ENCODE results near the gene EPHB2. TPM values are rescaled to one million over a fixed set of nuclear protein-coding genes. Genes with fewer than 3 reads are reported as not detected.

EPHB2 gene
- total RNA-seq, 1 donor from 2014 or later, result 5.0 TPM

DNA sequence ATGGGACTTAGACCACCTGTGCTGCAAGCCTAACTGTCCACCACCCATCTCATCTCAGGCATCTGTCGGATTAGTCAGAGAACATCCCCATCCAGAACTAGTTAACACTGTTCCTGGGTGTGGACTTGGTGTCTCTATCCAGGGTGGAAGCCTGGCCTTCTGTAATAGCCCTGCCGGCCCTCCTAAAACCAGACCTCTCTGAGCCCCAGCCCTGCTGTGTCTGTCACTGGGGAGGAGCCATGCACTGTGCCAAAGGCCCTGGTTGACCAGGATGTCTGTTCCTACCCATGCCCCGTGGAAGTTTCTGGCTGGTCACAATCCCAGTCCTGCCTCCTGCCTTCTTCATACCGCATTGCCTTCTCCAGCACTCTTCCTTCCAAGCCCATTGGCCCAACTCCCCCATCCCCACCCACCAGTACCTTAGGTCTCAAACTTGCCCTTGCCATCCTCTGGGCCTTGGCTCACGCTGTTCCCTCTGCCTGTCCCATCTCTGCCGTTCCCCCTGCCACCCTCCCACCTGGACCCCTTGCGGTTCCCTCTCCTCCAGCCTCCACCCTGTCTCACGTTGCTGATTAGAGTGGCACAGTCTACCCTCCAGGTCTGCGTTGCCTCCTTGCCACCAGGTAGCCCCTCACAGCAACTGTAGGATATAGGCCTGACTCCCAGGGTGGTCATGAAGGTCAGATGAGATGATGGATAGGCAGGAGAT is 105.6 kb downstream of the EPHB2 start:
- TF ChIP-seq, protein P1, sequence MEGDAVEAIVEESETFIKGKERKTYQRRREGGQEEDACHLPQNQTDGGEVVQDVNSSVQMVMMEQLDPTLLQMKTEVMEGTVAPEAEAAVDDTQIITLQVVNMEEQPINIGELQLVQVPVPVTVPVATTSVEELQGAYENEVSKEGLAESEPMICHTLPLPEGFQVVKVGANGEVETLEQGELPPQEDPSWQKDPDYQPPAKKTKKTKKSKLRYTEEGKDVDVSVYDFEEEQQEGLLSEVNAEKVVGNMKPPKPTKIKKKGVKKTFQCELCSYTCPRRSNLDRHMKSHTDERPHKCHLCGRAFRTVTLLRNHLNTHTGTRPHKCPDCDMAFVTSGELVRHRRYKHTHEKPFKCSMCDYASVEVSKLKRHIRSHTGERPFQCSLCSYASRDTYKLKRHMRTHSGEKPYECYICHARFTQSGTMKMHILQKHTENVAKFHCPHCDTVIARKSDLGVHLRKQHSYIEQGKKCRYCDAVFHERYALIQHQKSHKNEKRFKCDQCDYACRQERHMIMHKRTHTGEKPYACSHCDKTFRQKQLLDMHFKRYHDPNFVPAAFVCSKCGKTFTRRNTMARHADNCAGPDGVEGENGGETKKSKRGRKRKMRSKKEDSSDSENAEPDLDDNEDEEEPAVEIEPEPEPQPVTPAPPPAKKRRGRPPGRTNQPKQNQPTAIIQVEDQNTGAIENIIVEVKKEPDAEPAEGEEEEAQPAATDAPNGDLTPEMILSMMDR (IDR thresholded peaks at IDR 0.05), result no peak
- Histone ChIP-seq H3K4me1 (peaks cover 7% of the 10 kb centered on the region), H3K4me3 (no peak overlapping the region), H3K27ac (no peak overlapping the region), H3K27me3 (ENCODE audit: low read depth) (no peaks in the 10 kb centered on the region), H3K9me3 (no peaks in the 10 kb centered on the region), H3K36me3 (no peaks in the 10 kb centered on the region)
- DNase-seq (no peak), ATAC-seq (no peak)
- intact Hi-C loops (cut with DNase I), result no loop called here

DNA sequence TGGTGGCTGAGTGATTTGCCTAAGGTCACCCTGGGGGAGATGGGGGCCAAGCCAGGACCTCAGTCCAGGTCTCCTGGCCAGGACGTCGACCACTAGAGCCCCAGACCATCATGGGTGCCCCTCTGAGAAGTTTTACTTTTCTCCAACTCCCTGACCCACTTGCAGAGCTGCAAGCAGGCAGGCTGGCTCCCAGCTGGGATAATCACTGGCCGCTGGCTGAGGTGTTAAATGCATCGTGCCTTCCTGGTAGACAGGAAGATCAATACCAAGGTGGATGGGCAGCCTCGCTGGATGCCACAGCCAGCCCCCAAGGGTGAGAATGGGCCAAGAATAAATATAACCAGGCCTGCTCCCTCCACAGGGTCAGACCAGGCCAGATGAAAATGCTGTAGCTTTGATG is 106.2 kb downstream of the EPHB2 start:
- TF ChIP-seq, protein P1 (IDR thresholded peaks at IDR 0.05), result no peak
- no peak for ATAC-seq

DNA sequence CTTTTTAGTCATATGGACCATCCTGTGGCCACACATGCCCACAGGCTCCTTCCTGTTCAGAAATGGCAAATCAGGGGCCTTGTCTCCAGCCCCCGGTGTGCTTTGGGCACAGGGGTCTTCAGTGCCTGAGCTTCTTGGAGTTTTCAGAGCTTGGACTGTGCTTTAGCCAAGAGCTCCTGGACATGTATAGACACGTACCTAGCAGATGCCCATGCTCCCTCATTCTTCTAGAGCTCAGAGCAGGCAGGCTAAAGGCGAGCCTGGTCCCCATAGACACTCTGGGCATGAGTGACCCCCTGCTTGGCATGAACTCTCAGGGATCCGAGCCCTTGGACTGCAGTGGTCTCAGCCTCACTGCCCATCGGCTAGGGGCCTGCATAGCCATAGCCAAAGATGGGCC is 106.8 kb downstream of the EPHB2 start:
- intact Hi-C loops (cut with DNase I), result no loop called here
- H3K27ac ChIP-seq, result no peak overlapping the region
- H3K4me3 ChIP-seq, result no peak overlapping the region
- H3K27me3 ChIP-seq (ENCODE audit: low read depth), result no peaks in the 10 kb centered on the region
- H3K4me1 ChIP-seq, result peaks cover 7% of the 10 kb centered on the region
- no peaks in the 10 kb centered on the region for H3K36me3 ChIP-seq
- no peak for ATAC-seq
- DNase-seq, result no peak
- TF ChIP-seq, protein P1 (IDR thresholded peaks at IDR 0.05), result no peak
- no peaks in the 10 kb centered on the region for H3K9me3 ChIP-seq

More for the DNA sequence above, 106.2 kb downstream of the EPHB2 start:
- intact Hi-C loops (cut with DNase I), result no loop called here
- no peaks in the 10 kb centered on the region for H3K9me3 ChIP-seq
- H3K36me3 ChIP-seq, result no peaks in the 10 kb centered on the region
- H3K4me1 ChIP-seq, result peaks cover 7% of the 10 kb centered on the region
- no peak for DNase-seq
- no peak overlapping the region for H3K4me3 ChIP-seq
- H3K27ac ChIP-seq, result no peak overlapping the region
- no peaks in the 10 kb centered on the region for H3K27me3 ChIP-seq (ENCODE audit: low read depth)

DNA sequence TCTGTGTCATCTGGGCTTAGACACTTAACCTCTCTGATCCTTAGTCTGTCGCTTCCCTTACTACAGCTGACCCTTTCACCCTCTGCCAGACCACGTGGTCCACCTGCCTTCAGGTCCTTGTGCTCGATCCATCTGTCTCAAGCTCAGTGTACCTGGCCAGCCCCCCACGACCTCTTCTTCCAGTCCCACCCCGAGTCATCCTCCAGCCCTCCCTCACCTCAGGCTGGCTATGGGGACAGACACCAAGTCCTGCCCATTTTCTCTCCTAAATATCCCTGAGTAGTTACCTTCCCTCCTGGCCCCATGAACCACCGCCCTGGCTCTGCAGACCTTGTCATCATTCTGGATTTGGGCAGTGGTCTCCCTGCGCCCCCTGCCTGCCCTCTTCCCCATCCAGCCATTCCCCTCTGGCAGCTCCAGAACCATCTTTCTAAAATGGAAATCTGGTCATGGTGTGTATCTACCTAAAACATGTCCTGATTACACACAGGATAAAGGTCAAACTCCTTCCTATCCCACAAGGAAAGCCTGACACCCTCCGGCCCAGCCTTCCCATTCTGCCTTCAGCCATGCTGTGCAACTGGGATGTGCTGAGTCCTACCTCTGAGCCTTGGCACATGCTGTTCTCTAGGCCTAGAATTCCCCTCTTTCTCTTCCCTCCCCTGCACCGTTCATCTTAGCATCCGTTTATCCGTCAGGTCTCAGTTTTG is 107.6 kb downstream of the EPHB2 start:
- TF ChIP-seq, protein P1 (IDR thresholded peaks at IDR 0.05), result no peak
- no peak overlapping the region for H3K27ac ChIP-seq
- no peak for DNase-seq
- intact Hi-C loops (cut with DNase I), result no loop called here
- H3K9me3 ChIP-seq, result no peaks in the 10 kb centered on the region
- H3K27me3 ChIP-seq (ENCODE audit: low read depth), result no peaks in the 10 kb centered on the region
- peaks cover 7% of the 10 kb centered on the region for H3K4me1 ChIP-seq
- H3K36me3 ChIP-seq, result no peaks in the 10 kb centered on the region
- no peak for ATAC-seq
- no peak overlapping the region for H3K4me3 ChIP-seq

DNA sequence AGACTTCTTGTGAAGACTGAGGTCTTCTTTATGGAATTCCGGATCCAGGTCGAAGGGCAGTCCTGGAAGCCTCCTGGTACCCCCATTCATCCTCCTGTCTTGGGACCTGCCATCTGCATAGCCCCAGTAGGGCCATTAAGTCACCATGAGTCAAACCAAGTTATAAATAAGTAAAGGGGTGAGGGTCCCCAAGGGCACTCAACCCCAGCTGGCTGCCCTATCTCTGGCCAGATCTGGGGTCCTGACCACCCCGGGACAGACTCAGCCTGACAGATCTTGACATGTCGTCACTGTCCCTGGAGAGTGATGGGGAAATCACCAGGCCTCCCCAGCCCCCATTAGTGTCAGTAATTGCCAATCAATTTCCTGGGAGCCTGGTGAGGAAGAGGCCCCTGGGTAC is 108.7 kb downstream of the EPHB2 start:
- no peaks in the 10 kb centered on the region for H3K36me3 ChIP-seq
- no peaks in the 10 kb centered on the region for H3K9me3 ChIP-seq
- TF ChIP-seq, protein P1 (IDR thresholded peaks at IDR 0.05), result no peak
- intact Hi-C loops (cut with DNase I), result no loop called here
- H3K4me1 ChIP-seq, result peaks cover 7% of the 10 kb centered on the region
- no peak overlapping the region for H3K27ac ChIP-seq
- DNase-seq (no peak), ATAC-seq (no peak)
- H3K27me3 ChIP-seq (ENCODE audit: low read depth), result no peaks in the 10 kb centered on the region
- no peak overlapping the region for H3K4me3 ChIP-seq
